IPS-18a (cell line): Measurements from ENCODE around the gene CACNA1D.

Source experiments
- H3K27ac ChIP-seq: one replicate; pipeline ENCODE4 v1.5.1; 2013; ENCODE audit warnings: low read length
- H3K27me3 ChIP-seq: one replicate; pipeline ENCODE4 v1.6.1; 2013; ENCODE audit warnings: mild to moderate bottlenecking, low read length; ENCODE audit not compliant: control insufficient read depth, insufficient read depth
- H3K36me3 ChIP-seq: one replicate; pipeline ENCODE4 v1.6.1; 2013; ENCODE audit warnings: low read depth, low read length; ENCODE audit not compliant: control insufficient read depth
- H3K4me1 ChIP-seq: one replicate; pipeline ENCODE4 v1.6.1; 2013; ENCODE audit warnings: low read depth, low read length; ENCODE audit not compliant: control insufficient read depth
- H3K4me3 ChIP-seq: one replicate; pipeline ENCODE4 v1.5.1; 2013; ENCODE audit warnings: low read length
- H3K9ac ChIP-seq: one replicate; pipeline ENCODE4 v1.6.1; 2013; ENCODE audit warnings: mild to moderate bottlenecking, low read length, moderate library complexity
- H3K9me3 ChIP-seq: one replicate; pipeline ENCODE4 v1.6.1; 2013; ENCODE audit warnings: low read depth, low read length; ENCODE audit not compliant: control insufficient read depth

Gene CACNA1D

GRCh38 chr3:53788038-53788437 lies 293.6 kb downstream of the CACNA1D start:
- H3K36me3 ChIP-seq, result no peaks in the 10 kb centered on the region
- H3K4me3 ChIP-seq, result no peak overlapping the region
- no peak overlapping the region for H3K27ac ChIP-seq
- no peaks in the 10 kb centered on the region for H3K9me3 ChIP-seq
- no peaks in the 10 kb centered on the region for H3K27me3 ChIP-seq
- no peak overlapping the region for H3K9ac ChIP-seq
- peaks cover 4% of the 10 kb centered on the region for H3K4me1 ChIP-seq

- H3K4me1 ChIP-seq, result peaks cover 4% of the 10 kb centered on the region
- no peaks in the 10 kb centered on the region for H3K9me3 ChIP-seq
- H3K27ac ChIP-seq, result no peak overlapping the region
- H3K36me3 ChIP-seq, result no peaks in the 10 kb centered on the region
- no peak overlapping the region for H3K9ac ChIP-seq
- no peak overlapping the region for H3K4me3 ChIP-seq
- H3K27me3 ChIP-seq, result no peaks in the 10 kb centered on the region
Measured at GRCh38 chr3:53789459-53789858, 295.0 kb downstream of the CACNA1D start.

GRCh38 chr3:53790470-53790869 lies 296.1 kb downstream of the CACNA1D start:
- Histone ChIP-seq H3K9ac (no peak overlapping the region), H3K4me1 (peaks cover 7% of the 10 kb centered on the region), H3K27ac (no peak overlapping the region), H3K4me3 (no peak overlapping the region), H3K27me3 (no peaks in the 10 kb centered on the region), H3K36me3 (no peaks in the 10 kb centered on the region), H3K9me3 (no peaks in the 10 kb centered on the region)

GRCh38 chr3:53791317-53791716 lies 296.9 kb downstream of the CACNA1D start:
- no peak overlapping the region for H3K27ac ChIP-seq
- H3K4me1 ChIP-seq, result peaks cover 7% of the 10 kb centered on the region
- no peaks in the 10 kb centered on the region for H3K27me3 ChIP-seq
- no peak overlapping the region for H3K4me3 ChIP-seq
- H3K36me3 ChIP-seq, result no peaks in the 10 kb centered on the region
- no peak overlapping the region for H3K9ac ChIP-seq
- no peaks in the 10 kb centered on the region for H3K9me3 ChIP-seq

GRCh38 chr3:53792866-53793265 lies 298.5 kb downstream of the CACNA1D start:
- H3K9ac ChIP-seq, result no peak overlapping the region
- H3K9me3 ChIP-seq, result no peaks in the 10 kb centered on the region
- no peaks in the 10 kb centered on the region for H3K36me3 ChIP-seq
- peaks cover 7% of the 10 kb centered on the region for H3K4me1 ChIP-seq
- no peaks in the 10 kb centered on the region for H3K27me3 ChIP-seq
- H3K4me3 ChIP-seq, result no peak overlapping the region
- no peak overlapping the region for H3K27ac ChIP-seq

- no peaks in the 10 kb centered on the region for H3K27me3 ChIP-seq
- H3K9ac ChIP-seq, result no peak overlapping the region
- no peaks in the 10 kb centered on the region for H3K36me3 ChIP-seq
- H3K9me3 ChIP-seq, result no peaks in the 10 kb centered on the region
- no peak overlapping the region for H3K4me3 ChIP-seq
- peaks cover 3% of the 10 kb centered on the region for H3K4me1 ChIP-seq
- no peak overlapping the region for H3K27ac ChIP-seq
Measured at GRCh38 chr3:53794597-53794996, 300.2 kb downstream of the CACNA1D start.

GRCh38 chr3:53795176-53795575 lies 300.8 kb downstream of the CACNA1D start:
- no peak overlapping the region for H3K4me3 ChIP-seq
- no peak overlapping the region for H3K27ac ChIP-seq
- no peaks in the 10 kb centered on the region for H3K27me3 ChIP-seq
- H3K4me1 ChIP-seq, result peaks cover 3% of the 10 kb centered on the region
- no peaks in the 10 kb centered on the region for H3K9me3 ChIP-seq
- no peak overlapping the region for H3K9ac ChIP-seq
- no peaks in the 10 kb centered on the region for H3K36me3 ChIP-seq

GRCh38 chr3:53795789-53796560 lies 301.6 kb downstream of the CACNA1D start:
- no peaks in the 10 kb centered on the region for H3K27me3 ChIP-seq
- peaks cover 3% of the 10 kb centered on the region for H3K4me1 ChIP-seq
- H3K36me3 ChIP-seq, result no peaks in the 10 kb centered on the region
- no peaks in the 10 kb centered on the region for H3K9me3 ChIP-seq
- H3K27ac ChIP-seq, result no peak overlapping the region
- H3K9ac ChIP-seq, result no peak overlapping the region
- H3K4me3 ChIP-seq, result no peak overlapping the region

GRCh38 chr3:53798144-53798543 lies 303.7 kb downstream of the CACNA1D start:
- H3K4me1 ChIP-seq, result peaks cover 3% of the 10 kb centered on the region
- H3K9ac ChIP-seq, result no peak overlapping the region
- H3K9me3 ChIP-seq, result no peaks in the 10 kb centered on the region
- no peaks in the 10 kb centered on the region for H3K27me3 ChIP-seq
- H3K4me3 ChIP-seq, result no peak overlapping the region
- H3K27ac ChIP-seq, result no peak overlapping the region
- H3K36me3 ChIP-seq, result no peaks in the 10 kb centered on the region

- no peaks in the 10 kb centered on the region for H3K36me3 ChIP-seq
- H3K4me3 ChIP-seq, result no peak overlapping the region
- H3K9me3 ChIP-seq, result no peaks in the 10 kb centered on the region
- no peak overlapping the region for H3K27ac ChIP-seq
- H3K9ac ChIP-seq, result no peak overlapping the region
- H3K27me3 ChIP-seq, result no peaks in the 10 kb centered on the region
- peaks cover 3% of the 10 kb centered on the region for H3K4me1 ChIP-seq
Measured at GRCh38 chr3:53799338-53799865, 305.0 kb downstream of the CACNA1D start.

GRCh38 chr3:53800041-53800906 lies 305.9 kb downstream of the CACNA1D start:
- no peak overlapping the region for H3K27ac ChIP-seq
- no peaks in the 10 kb centered on the region for H3K36me3 ChIP-seq
- H3K9me3 ChIP-seq, result no peaks in the 10 kb centered on the region
- H3K4me3 ChIP-seq, result no peak overlapping the region
- no peak overlapping the region for H3K9ac ChIP-seq
- H3K27me3 ChIP-seq, result no peaks in the 10 kb centered on the region
- no peaks in the 10 kb centered on the region for H3K4me1 ChIP-seq
